CD4-positive, alpha-beta T cell treated with Interleukin-17A for 4 hours (primary cell): ENCODE measurements around the gene FYTTD1.

ENCODE experiments used
- DNase-seq: peaks from one replicate; pipeline ENCODE4 v3.0.0-alpha.2; 2020; ENCODE audit warnings: mixed read lengths

FYTTD1 gene

DNA sequence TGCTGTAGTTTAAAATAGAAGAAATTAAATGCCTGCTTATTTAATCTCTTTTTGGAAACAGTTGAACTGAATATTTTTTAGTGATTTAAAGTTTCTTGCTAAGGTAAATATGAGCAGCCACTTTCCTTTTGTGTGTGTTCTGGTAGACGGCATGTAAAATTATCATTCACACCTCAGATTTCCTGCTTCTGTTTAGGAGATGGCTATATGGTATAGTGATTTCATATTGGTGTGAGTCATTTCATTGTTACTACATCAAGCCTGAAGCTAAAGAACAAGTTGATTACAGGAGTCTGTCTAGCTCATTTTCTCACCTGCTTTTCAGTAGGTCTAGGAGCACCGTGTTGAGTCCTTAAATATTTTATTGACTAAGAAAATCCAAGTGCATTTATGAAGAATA lies 43.6 kb downstream of the FYTTD1 start:
- DNase-seq = no peak

DNA sequence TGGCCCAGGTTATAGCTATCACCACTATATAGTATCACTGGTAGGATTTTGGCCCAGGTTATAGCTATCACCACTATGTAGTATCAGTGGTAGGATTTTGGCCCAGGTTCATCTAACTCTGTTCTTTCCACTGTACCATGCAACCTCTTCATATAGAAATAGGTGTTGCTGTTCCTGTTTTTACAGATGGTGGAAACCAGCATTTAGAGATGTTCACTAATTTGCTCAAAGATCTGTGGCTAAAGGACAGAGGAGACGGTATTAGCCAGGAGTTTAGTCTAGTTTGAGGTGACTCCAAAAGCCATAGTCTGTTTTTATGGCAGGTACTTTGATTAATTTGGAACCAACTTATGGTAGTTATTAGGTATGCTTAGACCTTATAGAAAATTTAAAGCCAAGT lies 44.4 kb downstream of the FYTTD1 start:
- no peak for DNase-seq

DNA sequence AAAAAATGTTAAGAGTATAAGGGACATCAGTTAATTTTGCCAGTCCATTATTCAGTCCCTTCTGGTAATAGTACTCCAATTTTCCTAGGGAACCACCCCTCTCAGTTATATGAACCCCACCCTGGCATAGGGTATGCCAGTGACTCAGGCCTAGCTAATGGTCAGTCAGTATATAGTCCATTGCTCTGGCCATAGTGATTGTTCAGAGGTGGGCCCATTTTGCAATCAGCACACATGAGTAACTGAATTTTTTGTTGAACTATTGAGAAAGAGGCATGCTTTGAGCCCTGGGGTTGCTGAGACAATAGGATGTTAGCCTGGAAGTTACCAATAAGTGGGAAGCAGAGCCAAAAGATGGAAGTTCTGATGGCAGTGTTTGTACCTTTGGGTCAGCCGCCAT lies 45.5 kb downstream of the FYTTD1 start:
- DNase-seq = no peak

DNA sequence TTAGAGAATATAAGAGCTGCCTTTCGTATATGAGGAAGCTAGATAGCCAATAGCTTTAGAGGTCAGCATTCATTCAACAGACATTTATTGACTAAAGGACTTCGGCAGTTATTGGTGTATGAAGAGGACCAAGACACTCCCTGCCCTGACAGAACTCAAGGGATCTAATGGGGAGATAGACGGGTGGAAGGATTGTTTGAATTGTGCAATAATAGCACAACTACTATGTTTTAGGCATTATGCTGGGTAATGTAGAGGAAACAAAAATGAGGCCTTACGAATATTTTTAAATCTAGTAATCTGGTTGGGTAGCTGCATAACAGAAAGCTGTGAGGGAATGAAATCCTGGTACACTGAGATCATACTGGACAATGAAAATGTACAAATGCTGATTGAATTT lies 46.4 kb downstream of the FYTTD1 start:
- no peak for DNase-seq

DNA sequence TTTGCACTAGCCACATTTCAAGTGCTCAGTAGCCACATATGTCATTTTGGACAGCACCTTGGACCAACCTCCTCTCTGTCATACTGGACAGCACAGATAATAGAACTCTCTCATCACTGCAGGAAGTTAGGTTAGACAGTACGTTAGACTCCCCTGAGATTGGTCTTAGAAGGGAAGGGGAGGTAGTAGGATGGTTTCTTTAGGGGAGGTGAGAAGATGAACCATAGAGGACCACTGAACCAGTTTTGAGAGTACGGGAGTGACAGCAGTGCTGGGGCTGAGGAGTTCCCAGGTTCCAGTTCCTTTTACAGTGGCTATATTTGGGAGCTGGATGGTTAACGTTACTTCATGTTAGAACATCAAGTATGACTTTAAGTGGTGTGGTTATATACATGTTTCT lies 49.2 kb downstream of the FYTTD1 start:
- DNase-seq = no peak

DNA sequence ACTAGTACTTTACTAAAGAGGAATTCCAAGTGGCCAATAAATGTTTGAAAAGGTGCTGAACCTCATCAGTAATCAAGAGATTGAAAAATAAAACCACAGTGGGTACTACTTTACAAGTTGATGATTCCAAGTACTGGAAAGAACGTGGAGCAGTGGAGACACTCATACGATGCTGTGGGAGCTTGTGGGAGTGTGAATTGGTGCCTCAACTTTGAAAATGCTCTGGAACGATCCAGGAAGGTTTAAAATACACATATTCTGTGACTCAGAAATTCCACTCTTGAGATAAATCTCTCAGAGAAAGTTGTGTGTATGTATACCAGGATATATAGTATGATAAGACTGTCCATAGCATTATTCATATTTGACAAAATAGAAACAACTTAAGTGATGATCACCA lies 50.7 kb downstream of the FYTTD1 start:
- no peak for DNase-seq

DNA sequence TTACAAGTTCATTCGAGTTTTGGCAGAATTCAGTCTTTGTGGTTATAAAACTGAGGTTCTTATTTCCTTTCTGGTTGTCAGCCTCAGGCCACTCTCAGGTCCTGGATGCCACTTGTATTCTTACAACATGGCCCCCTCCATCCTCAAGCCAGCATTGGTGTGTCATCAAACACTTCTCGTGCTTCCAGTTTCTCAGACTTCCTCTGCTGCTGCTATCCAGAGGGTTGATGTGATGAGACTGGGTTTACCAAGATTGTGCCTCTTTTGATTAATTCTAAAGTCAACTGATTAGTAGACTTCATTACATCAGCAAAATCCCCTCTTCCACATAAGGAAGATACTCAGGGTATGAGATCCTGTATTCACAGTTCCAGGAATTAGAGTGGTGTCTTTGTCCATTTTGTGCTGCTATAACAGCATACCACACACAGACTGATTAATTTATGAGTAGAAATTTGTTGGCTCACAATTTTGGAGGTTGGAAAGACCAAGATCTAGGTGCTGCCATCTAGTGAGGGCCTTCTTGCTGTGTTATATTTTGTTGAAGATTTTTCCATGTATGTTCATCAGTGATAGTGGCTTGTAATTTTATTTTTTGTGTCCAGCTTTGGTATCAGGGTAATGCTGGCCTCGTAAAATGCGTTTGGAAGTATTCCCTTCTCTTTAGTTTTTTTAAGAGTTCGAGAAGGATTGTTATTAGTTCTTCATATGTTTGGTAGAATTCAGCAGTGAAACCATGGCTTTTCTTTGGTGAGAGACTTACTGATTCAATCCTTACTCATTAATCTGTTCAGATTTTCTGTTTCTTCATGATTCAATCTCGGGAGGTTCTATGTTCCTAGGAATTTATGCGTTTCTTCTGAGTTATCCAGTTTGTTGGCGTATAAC lies 52.5 kb downstream of the FYTTD1 start:
- peak; percentile 36 for DNase-seq

DNA sequence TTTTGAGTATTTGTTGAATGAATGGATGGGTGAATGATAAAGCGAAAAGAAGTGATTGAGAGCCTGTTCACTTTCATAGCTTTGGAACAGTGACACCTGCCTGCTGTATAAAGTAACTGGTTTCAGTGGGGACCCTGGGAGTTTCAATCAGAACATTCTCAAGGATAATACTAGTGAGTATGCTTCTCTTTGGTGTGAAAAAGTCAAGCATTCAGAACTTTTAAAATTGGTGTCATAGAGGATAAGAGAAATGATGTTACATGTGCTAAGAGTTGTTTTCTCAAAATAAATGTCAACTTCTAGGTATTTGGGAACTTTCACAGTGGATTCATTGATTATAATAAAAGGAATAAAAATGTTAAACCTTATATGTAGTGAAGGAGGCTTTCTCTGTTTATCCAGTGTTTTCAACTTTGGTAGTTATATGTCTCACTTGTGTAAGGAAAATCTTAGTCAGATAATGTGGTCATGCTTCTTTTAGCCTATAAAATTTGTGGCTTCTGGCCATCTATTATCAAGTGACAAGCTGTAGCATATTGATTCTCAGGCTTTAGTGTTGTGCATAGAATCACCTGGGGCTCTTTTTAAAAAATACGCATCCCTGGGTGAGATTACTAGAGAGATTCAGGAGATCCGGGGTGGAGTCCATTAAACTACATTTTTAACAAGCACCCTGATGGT lies 53.2 kb downstream of the FYTTD1 start:
- no peak for DNase-seq

DNA sequence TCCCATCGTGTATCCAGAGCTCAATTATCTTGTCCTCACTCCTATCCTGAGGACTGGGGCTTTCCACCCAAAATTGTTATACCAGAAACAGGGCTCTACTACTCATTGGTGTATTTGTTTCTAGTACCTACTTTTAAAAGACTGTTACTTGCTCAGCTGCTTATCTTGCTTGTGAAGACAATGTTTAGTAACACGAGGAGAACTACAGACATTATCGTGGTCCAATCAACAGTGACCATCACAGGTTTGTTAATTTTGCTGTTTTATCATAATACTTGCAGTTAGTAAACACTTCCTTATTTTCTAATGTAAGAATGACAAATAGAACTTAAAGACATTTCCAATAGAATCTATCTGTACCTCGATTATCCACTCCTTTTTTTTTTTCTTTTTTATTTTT lies 54.8 kb downstream of the FYTTD1 start:
- no peak for DNase-seq

DNA sequence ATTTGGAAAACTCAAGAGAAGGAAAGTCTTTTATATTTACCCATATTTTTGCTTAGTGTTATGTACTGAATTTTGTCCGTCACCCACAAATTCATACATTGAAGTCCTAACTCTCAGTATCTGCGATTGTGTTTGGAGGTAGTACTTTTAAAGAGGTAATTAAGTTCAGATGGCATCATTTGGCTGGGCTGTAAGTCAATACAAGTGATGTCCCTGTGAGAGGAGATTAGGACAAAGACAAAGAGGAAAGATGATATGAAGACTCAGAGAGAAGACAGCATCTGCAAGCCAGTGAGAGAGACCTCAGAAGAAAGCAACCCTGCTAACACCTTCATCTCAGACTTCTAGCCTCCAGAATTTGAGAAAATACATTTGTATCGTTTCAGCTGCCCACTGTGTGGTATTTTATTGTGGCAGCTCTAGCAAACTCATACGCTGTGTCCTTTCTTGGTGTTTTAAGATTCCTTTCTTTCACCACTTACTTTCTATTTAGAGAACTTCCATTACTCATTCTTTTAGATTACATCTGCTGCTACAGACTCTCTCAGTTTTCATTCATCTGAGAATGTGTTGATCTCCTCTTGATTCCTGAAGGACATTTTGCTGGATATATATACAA lies 58.4 kb downstream of the FYTTD1 start:
- DNase-seq = no peak

DNA sequence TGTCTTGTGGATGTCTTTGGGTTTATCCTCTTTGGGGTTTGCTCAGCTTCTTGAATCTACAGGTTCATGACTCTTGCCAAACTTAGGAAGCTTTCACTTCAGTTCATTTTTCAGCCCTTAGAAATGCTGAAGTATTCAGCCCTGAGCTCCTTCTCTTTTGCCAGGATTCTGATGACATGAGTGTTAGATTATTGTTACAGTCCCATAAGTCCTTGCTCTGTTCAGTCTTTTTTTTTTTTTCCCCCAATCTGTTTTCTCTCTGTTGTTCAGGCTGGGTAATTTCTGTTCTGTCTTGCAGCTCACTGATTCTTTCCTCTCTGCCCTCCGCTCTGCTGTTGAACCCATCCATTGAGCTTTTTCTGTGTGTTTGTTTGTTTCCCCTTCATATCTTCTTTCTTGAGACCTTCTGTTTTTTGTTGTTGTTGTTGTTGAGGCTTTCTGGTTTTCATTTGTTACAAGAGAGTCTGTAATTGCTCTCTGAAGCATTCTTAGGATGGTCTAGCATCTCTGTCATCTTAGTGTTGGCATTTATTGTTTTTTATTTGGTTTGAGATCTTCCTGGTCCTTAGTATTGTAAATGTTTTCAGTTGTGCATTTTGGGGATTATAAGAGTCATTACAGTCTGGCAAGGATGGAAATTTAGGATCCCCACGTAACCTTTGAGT lies 59.8 kb downstream of the FYTTD1 start:
- DNase-seq = no peak

DNA sequence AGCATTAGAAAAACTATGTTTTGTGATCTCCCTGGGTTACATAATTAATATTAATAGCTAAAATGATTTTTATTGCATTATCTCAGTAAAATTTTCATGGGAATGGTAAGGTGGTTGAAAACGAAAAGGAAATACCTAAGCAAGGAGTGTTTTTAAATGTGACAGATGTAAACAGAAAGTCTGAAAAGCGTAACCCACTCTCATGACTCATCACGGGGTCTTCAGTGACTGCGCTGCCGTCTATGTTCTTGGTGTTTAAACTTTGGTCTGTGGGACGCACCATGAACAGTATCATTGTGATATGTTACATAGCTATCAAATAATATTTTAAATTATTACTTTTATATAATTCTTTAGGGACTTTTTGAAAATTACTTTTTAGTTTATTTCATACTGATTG lies 61.2 kb downstream of the FYTTD1 start:
- no peak for DNase-seq

DNA sequence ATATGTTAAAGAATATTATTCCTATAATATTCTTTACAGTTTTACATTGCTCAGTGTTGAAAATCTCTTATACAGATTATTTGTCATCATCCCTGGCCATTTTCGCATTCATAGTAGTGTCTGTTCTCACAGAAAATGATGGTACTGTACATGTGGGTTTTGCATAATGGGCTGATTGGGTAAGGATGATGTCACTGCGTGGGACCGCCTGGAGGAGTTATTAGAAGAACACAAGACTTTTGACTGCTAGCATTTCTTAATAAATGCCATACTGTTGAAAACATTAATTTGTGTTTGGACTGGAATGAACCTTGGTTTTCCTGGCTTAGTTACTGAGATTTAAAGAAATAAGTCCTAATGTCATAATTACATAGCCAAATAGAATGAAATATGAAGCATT lies 61.7 kb downstream of the FYTTD1 start:
- no peak for DNase-seq

DNA sequence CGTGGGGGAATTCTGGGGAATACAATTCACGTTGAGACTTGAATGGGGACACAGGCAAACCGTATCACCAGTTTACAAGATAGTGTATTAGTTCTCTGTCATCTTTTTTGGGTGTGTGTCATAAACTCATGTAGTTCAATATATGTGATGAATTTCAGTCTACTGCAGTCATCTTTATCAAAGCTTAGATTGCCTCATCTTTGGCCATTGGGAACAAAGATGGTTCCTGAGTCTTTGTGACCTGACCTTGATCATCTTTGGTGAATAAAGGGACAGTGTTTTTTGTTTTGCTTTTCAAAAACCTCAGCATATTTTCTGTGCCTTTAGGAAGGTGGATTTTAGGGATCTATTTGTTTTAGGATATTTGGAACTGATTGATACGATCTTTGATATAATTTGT lies 64.7 kb downstream of the FYTTD1 start:
- DNase-seq = no peak

DNA sequence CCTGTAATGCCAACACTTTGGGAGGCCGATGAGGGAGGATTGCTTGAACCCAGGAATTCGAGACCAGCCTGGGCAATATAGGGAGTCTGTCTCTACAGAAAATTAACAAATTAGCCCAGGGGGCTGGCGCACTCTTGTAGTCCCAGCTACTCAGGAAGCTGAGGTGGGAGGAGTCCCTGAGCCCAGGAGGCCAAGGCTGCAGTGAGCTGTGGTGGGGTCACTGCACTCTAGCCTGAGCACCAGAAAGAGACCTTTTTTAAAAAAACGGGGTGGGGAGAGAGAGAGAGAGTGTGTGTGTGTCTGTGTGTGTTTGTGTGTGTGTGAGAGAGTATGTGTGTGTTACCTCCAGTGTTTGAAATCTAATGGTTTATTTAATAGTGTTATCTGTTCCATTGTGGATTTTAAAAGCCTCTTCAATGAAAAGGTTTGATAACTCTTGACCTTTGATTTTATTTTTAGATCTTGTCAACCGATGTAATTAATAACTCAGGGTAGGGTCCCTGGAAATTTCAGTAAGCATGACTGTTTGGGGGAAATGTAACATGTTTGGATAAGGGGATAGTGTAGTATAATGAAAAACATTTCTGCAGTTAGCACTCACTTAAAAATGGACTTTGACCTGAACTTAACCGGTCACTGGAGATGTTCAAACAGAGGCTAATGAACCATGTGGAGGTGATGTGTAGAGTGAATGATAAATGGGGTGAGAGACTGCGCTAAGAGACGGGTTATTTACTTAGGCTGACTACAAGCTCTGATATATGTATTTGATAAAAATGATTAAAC lies 71.1 kb downstream of the FYTTD1 start:
- DNase-seq = no peak

DNA sequence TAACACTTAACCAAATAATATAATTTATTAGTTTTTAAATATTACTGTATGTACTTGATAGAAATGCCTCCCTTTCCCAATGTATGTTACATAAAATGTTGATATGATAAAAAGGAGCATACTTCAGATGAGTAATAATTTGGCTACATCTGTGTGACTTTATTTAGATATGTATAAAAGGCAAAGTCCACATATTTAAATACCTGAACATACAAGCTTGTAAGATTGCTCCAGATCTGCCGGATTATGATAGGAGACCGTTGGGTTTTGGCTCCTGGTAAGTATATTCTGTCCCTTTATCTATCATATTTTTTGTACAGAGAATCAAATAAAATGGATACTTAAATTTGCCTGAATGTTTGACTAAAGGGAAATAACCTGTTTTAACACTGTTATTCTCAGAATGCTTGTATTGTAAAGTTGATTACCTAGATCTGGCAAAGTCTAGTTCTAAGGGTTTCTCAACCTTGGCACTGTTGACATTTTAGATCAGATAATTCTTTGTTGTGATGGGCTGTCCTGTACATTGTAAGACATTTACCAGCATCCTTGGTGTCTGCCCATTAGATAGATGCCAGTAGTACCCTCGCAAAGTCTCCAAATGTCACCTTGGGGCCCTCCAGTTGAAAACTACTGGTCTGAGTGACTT lies 79.8 kb downstream of the FYTTD1 start:
- DNase-seq = no peak

DNA sequence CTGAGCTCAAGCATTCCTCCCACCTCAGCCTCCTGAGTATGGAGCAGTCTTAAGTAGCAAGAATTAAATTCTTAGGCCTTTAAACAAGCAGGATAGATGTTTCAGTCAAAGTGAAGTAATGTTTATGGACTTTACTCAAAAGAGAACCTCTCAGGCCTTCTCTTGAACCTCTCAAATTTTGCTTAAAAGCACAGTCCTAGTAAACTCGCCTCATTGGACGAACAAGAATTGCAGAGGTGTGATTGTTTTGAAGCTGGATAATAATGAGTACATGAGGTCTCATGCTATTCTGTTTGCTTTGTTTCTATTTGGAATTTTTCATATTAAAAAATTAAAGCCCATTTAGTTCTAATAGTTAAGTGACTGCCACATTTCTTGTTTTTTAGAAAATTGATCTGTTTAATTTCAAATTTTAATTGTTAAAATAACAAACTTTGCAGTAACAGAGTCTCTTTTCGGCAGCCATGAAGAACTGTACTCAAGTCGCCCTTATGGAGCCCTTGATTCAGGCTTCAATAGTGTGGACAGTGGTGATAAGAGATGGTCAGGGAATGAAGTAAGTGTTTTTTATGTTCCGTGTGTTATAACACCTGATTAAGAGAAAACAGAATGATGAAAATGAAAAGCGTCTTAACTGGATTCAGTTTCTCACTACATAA lies 80.8 kb downstream of the FYTTD1 start:
- DNase-seq = no peak

DNA sequence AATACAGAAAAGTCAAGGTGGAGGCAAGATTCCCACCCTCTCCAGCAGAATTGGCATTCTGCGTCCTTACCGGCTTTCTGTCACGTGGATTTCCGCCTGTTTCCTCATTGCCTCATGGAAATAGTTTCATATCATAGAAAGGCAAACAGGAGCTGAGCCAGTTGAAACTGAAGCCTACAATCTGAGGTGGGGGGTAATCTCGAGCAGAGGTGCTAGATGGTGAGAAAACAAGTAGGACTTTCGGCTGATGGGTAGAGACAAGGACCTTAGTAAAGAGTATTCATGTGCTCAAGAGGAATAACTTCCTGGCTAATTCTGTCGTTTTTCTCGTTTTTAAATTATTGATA lies 81.3 kb downstream of the FYTTD1 start:
- DNase-seq = no peak

DNA sequence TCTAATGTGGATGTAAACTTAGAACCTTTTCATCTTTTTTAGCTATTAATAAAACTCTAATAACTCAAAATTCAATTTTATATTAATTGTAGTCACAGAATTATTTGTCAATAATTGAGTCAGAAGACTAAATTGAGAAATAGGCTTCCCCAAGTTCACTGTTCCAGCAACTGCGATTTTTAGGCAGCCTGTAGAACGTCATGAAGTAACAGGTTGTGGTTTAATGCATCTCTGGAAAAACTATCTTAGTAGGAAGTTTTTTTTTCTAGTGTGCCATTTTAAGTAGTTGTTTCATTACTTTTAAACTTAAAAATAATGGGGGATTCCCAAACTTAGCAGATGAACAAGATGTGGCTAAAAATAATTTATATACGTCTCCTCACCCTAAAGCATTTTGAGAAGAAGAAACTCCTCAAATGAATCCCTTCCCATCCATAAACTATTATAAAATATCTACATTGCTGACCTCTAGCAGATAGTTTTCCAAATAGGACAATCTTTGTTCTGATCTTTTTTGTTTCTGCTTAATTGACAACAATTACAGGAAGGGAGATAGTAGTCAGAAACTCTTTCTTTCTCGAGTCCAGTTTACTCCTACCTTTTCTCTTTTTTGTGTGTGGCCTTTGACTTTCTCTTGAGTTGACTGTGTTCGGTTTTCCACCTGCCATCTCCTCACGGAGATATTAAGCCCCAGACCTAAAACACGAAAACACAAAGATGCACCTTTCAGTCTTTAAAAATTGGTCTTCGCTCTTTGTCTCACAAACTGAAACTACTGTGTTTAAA lies 84.4 kb downstream of the FYTTD1 start:
- DNase-seq = no peak

DNA sequence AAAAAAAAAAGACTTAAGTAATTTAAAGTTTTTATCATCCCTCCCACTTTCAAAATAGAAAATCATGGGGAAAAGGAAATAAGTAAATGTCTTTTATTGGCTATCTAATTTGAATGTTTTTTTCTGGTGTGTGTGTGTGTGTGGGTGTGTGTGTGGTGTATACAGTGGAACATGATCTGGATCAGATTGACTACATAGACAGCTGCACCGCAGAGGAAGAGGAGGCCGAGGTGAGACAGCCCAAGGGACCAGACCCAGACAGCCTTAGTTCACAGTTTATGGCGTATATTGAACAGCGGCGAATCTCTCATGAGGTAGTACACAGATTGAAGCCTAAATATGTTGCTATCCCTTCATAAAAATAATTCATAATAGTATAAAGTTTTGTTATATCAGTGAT lies 85.8 kb downstream of the FYTTD1 start:
- DNase-seq = no peak

DNA sequence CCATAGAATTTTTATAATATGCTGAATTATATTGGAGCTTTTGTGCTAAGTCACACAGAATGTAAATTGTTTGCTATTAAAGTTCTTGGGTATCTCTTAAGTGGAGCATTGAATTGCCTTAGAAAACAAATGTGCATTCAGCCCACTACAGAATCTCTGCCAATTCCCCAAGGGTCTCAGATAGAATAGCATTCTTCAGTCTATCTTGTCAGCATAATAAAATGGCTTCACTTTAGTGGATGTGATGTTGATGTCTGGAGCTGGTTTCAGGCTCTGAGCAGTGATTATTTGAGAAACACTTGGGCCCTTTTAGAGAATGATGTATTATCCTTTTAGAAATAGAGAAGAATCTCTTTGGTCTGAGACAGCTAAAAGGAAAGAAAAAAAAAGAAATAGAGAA lies 86.6 kb downstream of the FYTTD1 start:
- no peak for DNase-seq
